ENCODE results near the gene FRMPD4.

- TF ChIP-seq CTCF (IDR thresholded peaks at IDR 0.05; ENCODE audit: extremely low read depth in 1 of 2, insufficient read depth in 1 of 2, low read depth in 1 of 2, low read length in 2 of 2), result no peak
- no peak for TF ChIP-seq GATA2 (IDR thresholded peaks at IDR 0.05; ENCODE audit: insufficient read depth, insufficient read length, low read depth, low read length)
- no peak for TF ChIP-seq FOS (IDR thresholded peaks at IDR 0.05; ENCODE audit: borderline replicate concordance, insufficient read depth, low read length)
- TF ChIP-seq POLR2AphosphoS5 (IDR thresholded peaks at IDR 0.05; ENCODE audit: insufficient read depth, low read depth, low read length), result no peak
- TF ChIP-seq MYC (IDR thresholded peaks at IDR 0.05; ENCODE audit: low read depth, low read length), result no peak
- no peak for TF ChIP-seq JUN (IDR thresholded peaks at IDR 0.05; ENCODE audit: borderline replicate concordance, insufficient read depth, insufficient read length, low read depth)
- TF ChIP-seq EZH2 (IDR thresholded peaks at IDR 0.05; ENCODE audit: borderline replicate concordance, low read depth, low read length, severe bottlenecking), result no peak
- no peak for TF ChIP-seq MAX (IDR thresholded peaks at IDR 0.05; ENCODE audit: insufficient read depth, insufficient read length)
Observed at GRCh38 chrX:12325171-12325570, 186.9 kb downstream of the FRMPD4 start.
